Mesendoderm (in vitro differentiated cells): ENCODE measurements around the gene CTNND2.
A peak's percentile ranks its signal among the peaks of the same experiment; 100 is the strongest.

ENCODE experiments used
- DNase-seq: peaks from one replicate; pipeline ENCODE4 v3.0.0; 2013
- H2AK5ac ChIP-seq: 2 replicates; pipeline ENCODE4 v1.6.1; 2013; ENCODE audit warnings: low read length, inconsistent platforms
- H2BK120ac ChIP-seq: 2 replicates; pipeline ENCODE4 v1.6.1; 2013; ENCODE audit warnings: low read depth, mild to moderate bottlenecking, low read length, moderate library complexity, mixed read lengths
- H2BK15ac ChIP-seq: replicated peaks from 2 replicates; pipeline ENCODE4 v1.6.1; 2013; ENCODE audit warnings: low read depth, mild to moderate bottlenecking, moderate library complexity
- H2BK5ac ChIP-seq: 2 replicates; pipeline ENCODE4 v1.6.1; 2013; ENCODE audit warnings: low read length, inconsistent platforms
- H3K18ac ChIP-seq: 2 replicates; pipeline ENCODE4 v1.6.1; 2013; ENCODE audit warnings: mild to moderate bottlenecking, low read length, mixed read lengths
- H3K23ac ChIP-seq: one replicate; pipeline ENCODE4 v1.6.1; 2013; ENCODE audit warnings: low read length
- H3K27ac ChIP-seq: 2 replicates; pipeline ENCODE4 v1.5.1; 2013; ENCODE audit warnings: low read depth, mild to moderate bottlenecking, inconsistent platforms, low read length, moderate library complexity
- H3K27me3 ChIP-seq: 2 replicates; pipeline ENCODE4 v1.6.1; 2013; ENCODE audit warnings: low read length, control low read depth, mild to moderate bottlenecking, inconsistent platforms; ENCODE audit not compliant: insufficient read depth, poor library complexity
- H3K36me3 ChIP-seq: 2 replicates; pipeline ENCODE4 v1.6.1; 2013; ENCODE audit warnings: low read length, inconsistent platforms; ENCODE audit not compliant: control insufficient read depth, insufficient read depth
- H3K4ac ChIP-seq: one replicate; pipeline ENCODE4 v1.6.1; 2013; ENCODE audit warnings: low read depth, mild to moderate bottlenecking, low read length, moderate library complexity
- H3K4me1 ChIP-seq: 2 replicates; pipeline ENCODE4 v1.6.1; 2013; ENCODE audit warnings: low read depth, low read length, inconsistent platforms; ENCODE audit not compliant: control insufficient read depth
- H3K4me2 ChIP-seq: 2 replicates; pipeline ENCODE4 v1.6.1; 2013; ENCODE audit warnings: low read length
- H3K4me3 ChIP-seq: 2 replicates; pipeline ENCODE4 v1.5.1; 2013; ENCODE audit warnings: mild to moderate bottlenecking, low read length
- H3K56ac ChIP-seq: one replicate; pipeline ENCODE4 v1.6.1; 2013; ENCODE audit warnings: low read length
- H3K79me1 ChIP-seq: 2 replicates; pipeline ENCODE4 v1.6.1; 2013; ENCODE audit warnings: low read length, inconsistent platforms
- H3K79me2 ChIP-seq: 2 replicates; pipeline ENCODE4 v1.6.1; 2013; ENCODE audit warnings: mild to moderate bottlenecking, low read length; ENCODE audit not compliant: control insufficient read depth, insufficient read depth
- H3K9ac ChIP-seq: 2 replicates; pipeline ENCODE4 v1.6.1; 2013; ENCODE audit warnings: low read length, inconsistent platforms
- H4K5ac ChIP-seq: one replicate; pipeline ENCODE4 v1.6.1; 2013; ENCODE audit warnings: low read length
- H4K8ac ChIP-seq: one replicate; pipeline ENCODE4 v1.6.1; 2013; ENCODE audit warnings: low read depth, mild to moderate bottlenecking, control low read depth, low read length, moderate library complexity
- WGBS: extraction: QIAGEN DNeasy Blood & Tissue Kit; methylation state at CpG from one replicate; pipeline ENCODE4 v1.1.7; 2013; ENCODE audit warnings: low lambda C conversion rate, missing lambda C conversion rate; ENCODE audit not compliant: insufficient coverage; ENCODE audit errors: extremely low coverage; 5-methylcytosine and 5-hydroxymethylcytosine counted together

CTNND2 gene

DNA sequence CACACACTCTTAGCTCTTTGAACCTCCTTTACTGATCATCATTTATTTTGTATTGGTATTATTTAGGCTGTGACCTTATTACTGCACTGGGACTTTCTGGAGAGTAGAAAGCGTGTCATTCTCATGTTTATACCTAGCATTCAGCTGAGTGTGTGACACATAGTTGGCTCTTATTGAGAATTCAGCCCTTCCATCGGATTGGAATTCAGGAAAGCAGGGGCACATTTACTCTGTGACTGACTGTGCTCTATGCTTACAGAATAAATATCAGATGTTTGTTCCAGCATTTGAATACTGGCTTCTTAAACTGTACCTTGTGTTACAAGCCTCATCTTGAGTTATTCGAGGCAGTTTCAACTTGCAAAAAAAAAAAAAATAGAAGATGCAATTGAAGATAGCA is 782.4 kb downstream of the CTNND2 start:
- Histone ChIP-seq H3K27me3 (no peaks in the 10 kb centered on the region), H3K18ac (no peak overlapping the region), H2BK15ac (no peak overlapping the region), H2BK120ac (no peak overlapping the region), H3K4me2 (no peak overlapping the region), H3K79me2 (no peaks in the 10 kb centered on the region), H2BK5ac (no peak overlapping the region), H4K8ac (no peak overlapping the region), H3K56ac (no peak overlapping the region), H3K9ac (no peak overlapping the region), H4K5ac (no peak overlapping the region), H3K36me3 (no peaks in the 10 kb centered on the region), H3K23ac (no peak overlapping the region), H3K4me3 (no peak overlapping the region), H3K79me1 (no peaks in the 10 kb centered on the region), H2AK5ac (no peak overlapping the region), H3K27ac (no peak overlapping the region), H3K4ac (no peak overlapping the region), H3K4me1 (no peaks in the 10 kb centered on the region)
- WGBS, result no CpG with 5 or more reads among the region's 3 CpGs
- no peak for DNase-seq

DNA sequence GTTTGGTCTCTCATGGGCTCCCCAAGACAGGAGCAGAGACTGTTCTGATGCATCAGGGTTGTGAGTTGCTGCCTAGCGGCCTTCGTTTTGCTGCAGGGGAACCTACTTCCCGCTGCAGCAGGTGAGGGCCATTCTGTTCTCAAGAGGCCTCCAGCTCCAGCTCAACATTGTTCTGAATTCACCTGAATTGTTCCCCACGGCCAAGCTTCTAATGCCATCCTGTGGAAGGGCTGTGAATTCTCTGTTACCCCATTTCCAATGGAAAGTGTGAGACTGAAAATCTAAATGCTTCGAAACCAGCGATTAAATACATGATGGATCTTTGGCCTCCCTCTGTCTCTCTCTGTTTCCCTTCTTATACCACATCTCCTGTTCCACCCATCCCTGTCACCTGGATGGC is 794.1 kb downstream of the CTNND2 start:
- no CpG with 5 or more reads among the region's 6 CpGs for WGBS
- no peak overlapping the region for H2BK5ac ChIP-seq
- H3K4me1 ChIP-seq, result no peaks in the 10 kb centered on the region
- no peaks in the 10 kb centered on the region for H3K79me2 ChIP-seq
- H3K4ac ChIP-seq, result no peak overlapping the region
- H2BK15ac ChIP-seq, result no peak overlapping the region
- H2BK120ac ChIP-seq, result no peak overlapping the region
- H4K5ac ChIP-seq, result no peak overlapping the region
- no peak overlapping the region for H3K9ac ChIP-seq
- no peak overlapping the region for H3K56ac ChIP-seq
- H3K23ac ChIP-seq, result no peak overlapping the region
- no peak overlapping the region for H3K4me3 ChIP-seq
- no peaks in the 10 kb centered on the region for H3K27me3 ChIP-seq
- H3K79me1 ChIP-seq, result no peaks in the 10 kb centered on the region
- no peak overlapping the region for H3K27ac ChIP-seq
- peak; percentile 5 for DNase-seq
- H3K18ac ChIP-seq, result no peak overlapping the region
- no peak overlapping the region for H3K4me2 ChIP-seq
- no peaks in the 10 kb centered on the region for H3K36me3 ChIP-seq
- no peak overlapping the region for H4K8ac ChIP-seq
- no peak overlapping the region for H2AK5ac ChIP-seq

DNA sequence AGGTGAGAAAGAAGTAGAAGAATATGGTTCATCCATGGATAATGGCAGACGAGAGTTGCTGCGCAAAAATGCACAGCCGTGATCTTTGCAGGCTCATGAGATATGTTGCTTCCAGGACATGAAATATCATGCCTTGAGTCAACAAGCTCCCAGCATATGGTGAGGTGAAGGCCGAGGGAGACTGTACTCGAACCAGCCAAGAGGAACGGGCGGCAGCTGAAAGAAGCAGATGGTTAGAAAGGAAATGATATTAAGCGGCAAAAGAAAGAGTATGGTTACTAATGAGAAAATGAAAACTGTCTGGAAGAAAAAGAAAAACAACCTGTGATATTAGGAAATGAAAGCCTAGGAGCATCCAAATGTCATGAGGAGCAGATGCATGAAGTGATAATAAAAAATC is 798.5 kb downstream of the CTNND2 start:
- H2BK120ac ChIP-seq, result no peak overlapping the region
- H3K79me2 ChIP-seq, result no peaks in the 10 kb centered on the region
- no peak overlapping the region for H2BK15ac ChIP-seq
- no peak overlapping the region for H3K18ac ChIP-seq
- H4K5ac ChIP-seq, result no peak overlapping the region
- H4K8ac ChIP-seq, result no peak overlapping the region
- H3K9ac ChIP-seq, result no peak overlapping the region
- H3K56ac ChIP-seq, result no peak overlapping the region
- H3K79me1 ChIP-seq, result no peaks in the 10 kb centered on the region
- no peaks in the 10 kb centered on the region for H3K27me3 ChIP-seq
- H3K4me3 ChIP-seq, result no peak overlapping the region
- no peak for DNase-seq
- no peaks in the 10 kb centered on the region for H3K4me1 ChIP-seq
- H3K4ac ChIP-seq, result no peak overlapping the region
- no peaks in the 10 kb centered on the region for H3K36me3 ChIP-seq
- H3K23ac ChIP-seq, result no peak overlapping the region
- H2BK5ac ChIP-seq, result no peak overlapping the region
- no peak overlapping the region for H3K27ac ChIP-seq
- H2AK5ac ChIP-seq, result no peak overlapping the region
- H3K4me2 ChIP-seq, result no peak overlapping the region
- WGBS, result no CpG with 5 or more reads among the region's 8 CpGs

DNA sequence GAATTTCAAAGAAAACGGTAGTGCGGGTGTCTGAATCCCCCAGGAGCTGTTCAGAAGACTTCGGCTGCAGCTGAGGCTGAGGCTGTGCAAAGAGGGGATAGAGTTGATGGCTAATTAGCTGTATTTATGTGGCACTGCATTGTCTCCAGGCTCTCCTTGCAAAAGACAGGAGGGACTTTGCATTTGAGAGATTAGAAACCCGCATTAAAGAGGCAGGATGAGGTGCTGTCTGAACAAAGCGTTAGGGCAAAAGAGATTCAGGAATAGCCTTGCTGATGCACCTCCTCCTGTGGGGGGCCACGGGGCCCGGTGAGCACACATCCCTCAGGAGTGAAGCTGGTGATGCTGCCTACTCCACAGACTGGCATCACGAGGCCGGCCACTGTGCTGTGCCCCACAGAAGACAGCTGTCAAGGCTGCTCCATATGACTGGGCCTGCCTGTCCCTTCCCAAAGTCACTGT is 799.6 kb downstream of the CTNND2 start:
- H3K23ac ChIP-seq, result no peak overlapping the region
- no peak overlapping the region for H3K18ac ChIP-seq
- H2BK120ac ChIP-seq, result no peak overlapping the region
- H3K4me2 ChIP-seq, result no peak overlapping the region
- no peaks in the 10 kb centered on the region for H3K4me1 ChIP-seq
- H2AK5ac ChIP-seq, result no peak overlapping the region
- H4K8ac ChIP-seq, result no peak overlapping the region
- H3K27me3 ChIP-seq, result no peaks in the 10 kb centered on the region
- DNase-seq, result no peak
- no peak overlapping the region for H4K5ac ChIP-seq
- no CpG with 5 or more reads among the region's 9 CpGs for WGBS
- H3K56ac ChIP-seq, result no peak overlapping the region
- H3K27ac ChIP-seq, result no peak overlapping the region
- H3K79me2 ChIP-seq, result no peaks in the 10 kb centered on the region
- no peaks in the 10 kb centered on the region for H3K79me1 ChIP-seq
- no peak overlapping the region for H2BK5ac ChIP-seq
- no peak overlapping the region for H2BK15ac ChIP-seq
- H3K9ac ChIP-seq, result no peak overlapping the region
- no peak overlapping the region for H3K4me3 ChIP-seq
- H3K4ac ChIP-seq, result no peak overlapping the region
- no peaks in the 10 kb centered on the region for H3K36me3 ChIP-seq

DNA sequence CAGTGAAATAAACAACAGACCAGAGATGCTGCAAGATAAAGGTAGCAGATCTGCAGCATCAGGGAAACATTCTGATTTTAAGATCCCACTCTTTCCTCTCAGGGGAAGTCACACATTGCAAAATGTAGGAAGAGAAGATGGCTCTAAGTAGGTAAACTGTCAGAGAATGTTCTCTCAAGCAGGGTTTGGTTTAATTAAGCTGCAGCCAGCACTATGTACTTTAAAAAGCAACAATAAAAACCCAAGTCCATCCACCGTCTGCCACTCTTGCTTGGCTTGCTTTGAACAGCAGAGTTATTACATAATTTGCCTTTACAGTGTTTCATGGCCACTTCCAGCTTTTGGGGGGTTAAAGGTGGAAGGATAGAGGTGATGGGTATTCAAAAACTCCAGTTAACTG is 800.0 kb downstream of the CTNND2 start:
- no peak for DNase-seq
- Histone ChIP-seq H3K23ac (no peak overlapping the region), H4K5ac (no peak overlapping the region), H3K79me2 (no peaks in the 10 kb centered on the region), H3K27me3 (no peaks in the 10 kb centered on the region), H3K36me3 (no peaks in the 10 kb centered on the region), H3K4ac (no peak overlapping the region), H3K4me1 (no peaks in the 10 kb centered on the region), H2BK120ac (no peak overlapping the region), H3K79me1 (no peaks in the 10 kb centered on the region), H2AK5ac (no peak overlapping the region), H3K18ac (no peak overlapping the region), H3K9ac (no peak overlapping the region), H3K4me3 (no peak overlapping the region), H3K56ac (no peak overlapping the region), H3K4me2 (no peak overlapping the region), H2BK15ac (no peak overlapping the region), H2BK5ac (no peak overlapping the region), H3K27ac (no peak overlapping the region), H4K8ac (no peak overlapping the region)
- WGBS, result no CpG with 5 or more reads among the region's 1 CpG

DNA sequence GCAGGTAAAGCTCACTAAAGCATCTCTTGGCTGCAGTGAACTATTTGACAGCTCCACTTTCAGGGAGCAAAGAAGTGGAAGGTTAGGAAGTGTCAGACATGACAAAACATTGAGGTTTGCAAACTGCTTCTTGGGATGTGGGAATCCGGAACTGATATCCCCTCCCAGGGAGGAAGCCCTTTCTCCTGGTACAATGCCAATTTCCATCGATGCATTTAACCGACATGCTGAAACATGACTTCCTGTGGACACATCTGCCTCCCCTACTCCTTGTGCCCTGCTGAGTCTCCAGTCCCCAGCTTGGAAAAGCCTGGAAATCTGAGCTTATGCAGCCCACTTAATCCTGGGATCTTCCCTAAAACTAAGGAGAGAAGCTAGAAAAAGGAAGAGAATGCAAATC is 820.1 kb downstream of the CTNND2 start:
- WGBS, result no CpG with 5 or more reads among the region's 3 CpGs
- DNase-seq, result no peak
- Histone ChIP-seq H2AK5ac (no peak overlapping the region), H3K56ac (no peak overlapping the region), H3K27me3 (no peaks in the 10 kb centered on the region), H2BK15ac (no peak overlapping the region), H3K4me3 (no peak overlapping the region), H4K8ac (no peak overlapping the region), H3K79me2 (no peaks in the 10 kb centered on the region), H3K27ac (no peak overlapping the region), H3K79me1 (no peaks in the 10 kb centered on the region), H2BK120ac (no peak overlapping the region), H3K36me3 (no peaks in the 10 kb centered on the region), H3K4me2 (no peak overlapping the region), H4K5ac (no peak overlapping the region), H3K23ac (peak overlapping the region; percentile 20), H3K4me1 (no peaks in the 10 kb centered on the region), H3K4ac (no peak overlapping the region), H2BK5ac (no peak overlapping the region), H3K9ac (no peak overlapping the region), H3K18ac (no peak overlapping the region)
